Transverse colon (tissue), 4 donors: ENCODE results near the gene DMC1. TPM values are rescaled to one million over a fixed set of nuclear protein-coding genes. Genes with fewer than 3 reads are reported as not detected.

ENCODE experiments used
- DNase-seq: peaks from one replicate; pipeline ENCODE4 v3.0.0-alpha.2; 2019
- H3K27ac ChIP-seq, 4 donors: fragments of 200-600 bp; sonication (generic); 2 replicates each; pipeline ENCODE4 v1.5.1; 2016 to 2018; ENCODE audit warnings: inconsistent platforms in 4 of 4
- H3K27me3 ChIP-seq: fragments of 200-600 bp; sonication (generic); 2 replicates; pipeline ENCODE4 v1.5.1; 2017; ENCODE audit warnings: inconsistent platforms
- H3K36me3 ChIP-seq, 4 donors: fragments of 200-600 bp; sonication (generic); 2 replicates each; pipeline ENCODE4 v1.5.1; 2017 to 2019; ENCODE audit warnings: inconsistent platforms in 4 of 4
- H3K4me1 ChIP-seq, 4 donors: fragments of 200-600 bp; sonication (generic); 2 replicates each; pipeline ENCODE4 v1.5.1; 2017 to 2020; ENCODE audit warnings: inconsistent platforms in 4 of 4
- H3K4me3 ChIP-seq, 4 donors: fragments of 200-600 bp; sonication (generic); 1 replicate in 1 of 4; 2 replicates in 3 of 4; pipeline versions ENCODE4 v1.5.1 to v1.6.1; 2017 to 2019; ENCODE audit warnings: inconsistent platforms in 4 of 4
- H3K9me3 ChIP-seq, 2 donors: fragments of 200-600 bp; sonication (generic); 2 replicates each; pipeline ENCODE4 v1.5.1; 2017 to 2019; ENCODE audit warnings: inconsistent platforms in 2 of 2
- CTCF ChIP-seq, 5 experiments: fragments of 200-600 bp in 3 of 5; fragments of 450-650 bp in 2 of 5; sonication (generic) in 3 of 5; IDR thresholded peaks; 1 replicate in 2 of 5; 2 replicates in 3 of 5; pipeline ENCODE4 v1.5.1; 2016 to 2017; ENCODE audit warnings: antibody characterized with exemption in 5 of 5, inconsistent platforms in 3 of 5, mild to moderate bottlenecking in 2 of 5, moderate library complexity in 1 of 5
- EP300 ChIP-seq: sonication (generic); formaldehyde crosslinking; IDR thresholded peaks from one replicate; pipeline ENCODE4 v1.6.1; 2017; ENCODE audit warnings: antibody characterized with exemption, low read depth
- POLR2A ChIP-seq: fragments of 450-650 bp; IDR thresholded peaks from one replicate; pipeline ENCODE4 v1.6.1; 2016; ENCODE audit warnings: antibody characterized with exemption, mild to moderate bottlenecking, moderate library complexity
- POLR2AphosphoS5 ChIP-seq, 3 donors: sonication (generic); formaldehyde crosslinking; IDR thresholded peaks; one replicate each; pipeline ENCODE4 v1.6.1; 2016; ENCODE audit warnings: antibody characterized with exemption in 3 of 3
- WGBS, 2 donors: methylation state at CpG; one replicate each; pipeline ENCODE4 v1.1.5; 2018; ENCODE audit warnings: low coverage in 1 of 2; 5-methylcytosine and 5-hydroxymethylcytosine counted together
- in situ Hi-C, 4 donors: fragments of 200-750 bp; cut with MboI; loops; one replicate each; pipeline versions ENCODE4 v1.15.0 to v1.15.1; 2017; ENCODE audit warnings: low sequenced_read_pairs in 3 of 4, low pct_ligation_motif_present in 1 of 4, low pct_unique_long_range_greater_than_20kb in 1 of 4
- intact Hi-C: fragments of 100-400 bp; cut with DNase I; formaldehyde crosslinking; loops from one replicate; pipeline ENCODE4 v1.15.1; 2023; ENCODE audit warnings: low total_unique reads
- total RNA-seq, 4 donors: library from RNA; depleted of rRNA; stranded (reverse); fragments of >200 nt; gene quantifications; one replicate each; pipeline ENCODE4 v1.1.0, GENCODE V29; 2016

The DMC1 gene
- total RNA-seq, 4 donors from 2014 or later: 0.32 to 86.2 (median 0.68) TPM; not detected in 1

- intact Hi-C loops (no loop called here), in situ Hi-C loops (no loop called here)
- no peak overlapping the region for H3K4me3 ChIP-seq
- H3K27ac ChIP-seq: no peak overlapping the region
- no peaks in the 10 kb centered on the region for H3K9me3 ChIP-seq
- TF ChIP-seq POLR2A (no peak), CTCF (IDR thresholded peaks at IDR 0.05) (no peak), POLR2AphosphoS5 (IDR thresholded peaks at IDR 0.05) (no peak), EP300 (no peak)
- peaks cover 0 to 18% (median 14%) of the 10 kb centered on the region in 4 donors for H3K4me1 ChIP-seq
- H3K27me3 ChIP-seq: peaks cover 22% of the 10 kb centered on the region
- H3K36me3 ChIP-seq: no peaks in the 10 kb centered on the region
- DNase-seq: no peak
- 94 to 95% methylated on average over 3 to 6 of the region's 6 CpGs for WGBS, 2 donors
Observed at GRCh38 chr22:38469306-38469781, 100.6 kb downstream of the DMC1 start.

Other genes with a start within 250 kb of the DMC1 start
- not detected for gene KCNJ4, start 115.0 kb downstream of the DMC1 start, total RNA-seq
- 10 to 100 TPM in 1 of 4 donors, 1 to 10 TPM in 2, not detected in 1; 5.6 to 12.5 (median 8.7) TPM for gene KDELR3, start 102.1 kb downstream of the DMC1 start, total RNA-seq
- 1,000 to 10,000 TPM in 1 of 4 donors, 100 to 1,000 TPM in 3; 506 to 1,034 (median 728) TPM for gene DDX17, start 63.9 kb downstream of the DMC1 start, total RNA-seq
- gene FAM227A, start 86.2 kb upstream of the DMC1 start, total RNA-seq: under 1 TPM in 3 of 4 donors, not detected in 1; 0.20 to 0.79 (median 0.27) TPM
- 10 to 100 TPM; 15.0 to 19.8 (median 18.9) TPM for gene CBY1, start 86.5 kb upstream of the DMC1 start, total RNA-seq
- gene TOMM22, start 111.8 kb upstream of the DMC1 start, total RNA-seq: 10 to 100 TPM; 19.1 to 48.3 (median 32.9) TPM
- gene JOSD1, start 130.8 kb upstream of the DMC1 start, total RNA-seq: 100 to 1,000 TPM in 3 of 4 donors, 10 to 100 TPM in 1; 34.6 to 189 (median 138) TPM
- 10 to 100 TPM; 51.5 to 84.9 (median 77.6) TPM for gene GTPBP1, start 135.8 kb upstream of the DMC1 start, total RNA-seq
- gene SUN2, start 185.8 kb upstream of the DMC1 start, total RNA-seq: 100 to 1,000 TPM; 168 to 523 (median 216) TPM
- gene DNAL4, start 224.0 kb upstream of the DMC1 start, total RNA-seq: 10 to 100 TPM; 13.8 to 39.0 (median 19.3) TPM